MCF 10A (cell line): Measurements from ENCODE around the gene STK32B. TPM values are rescaled to one million over a fixed set of nuclear protein-coding genes. Genes with fewer than 3 reads are reported as not detected.

ENCODE experiments used
- BruUV-seq: library from RNA; stranded (reverse); fragments of 400-500 nt; replicated peaks from 2 replicates; lab custom pipeline; 2021; lab: Mats Ljungman, UMichigan
- CTCF ChIA-PET: fragments of 300-600 bp; sonication (Branson Sonifier 250); formaldehyde crosslinking; extraction: SDS; loops from one replicate; lab custom pipeline; 2021; ENCODE audit warnings: antibody characterized with exemption, inconsistent platforms; lab: Yijun Ruan, JAX
- POLR2A ChIA-PET: fragments of 300-600, 350-650 bp; sonication (Branson Sonifier 250); formaldehyde crosslinking; extraction: SDS; loops from one replicate; lab custom pipeline; 2020; ENCODE audit warnings: antibody characterized with exemption, inconsistent platforms; lab: Yijun Ruan, JAX
- DNase-seq: peaks from one replicate; pipeline ENCODE4 v3.0.0-alpha.2; 2018; ENCODE audit not compliant: unreplicated experiment
- H3K27ac Mint-ChIP-seq: one replicate; pipeline ENCODE4 v1.8.0; 2022; ENCODE audit warnings: mild to moderate bottlenecking, low read depth, mixed read lengths; ENCODE audit not compliant: unreplicated experiment
- H3K27me3 Mint-ChIP-seq: one replicate; pipeline ENCODE4 v1.8.0; 2022; ENCODE audit warnings: mixed read lengths; ENCODE audit not compliant: insufficient read depth, unreplicated experiment
- H3K36me3 Mint-ChIP-seq: one replicate; pipeline ENCODE4 v1.8.0; 2022; ENCODE audit warnings: mild to moderate bottlenecking, moderate library complexity, mixed read lengths; ENCODE audit not compliant: insufficient read depth, unreplicated experiment
- H3K4me1 Mint-ChIP-seq: one replicate; pipeline ENCODE4 v1.8.0; 2022; ENCODE audit warnings: mixed read lengths; ENCODE audit not compliant: insufficient read depth, unreplicated experiment
- H3K4me3 Mint-ChIP-seq: one replicate; pipeline ENCODE4 v1.8.0; 2022; ENCODE audit warnings: mild to moderate bottlenecking, moderate library complexity, mixed read lengths; ENCODE audit not compliant: unreplicated experiment
- H3K9me3 Mint-ChIP-seq: one replicate; pipeline ENCODE4 v1.8.0; 2022; ENCODE audit warnings: mixed read lengths; ENCODE audit not compliant: unreplicated experiment
- CTCF ChIP-seq: fragments of 200-600 bp; IDR thresholded peaks from one replicate; pipeline ENCODE4 v1.8.0; 2022; ENCODE audit warnings: antibody characterized with exemption, mild to moderate bottlenecking; ENCODE audit not compliant: unreplicated experiment
- intact Hi-C: fragments of 100-400 bp; cut with micrococcal nuclease; formaldehyde crosslinking; loops from 2 replicates; pipeline ENCODE4 v1.14.1; 2022
- total RNA-seq: library from RNA; stranded (reverse); gene quantifications from 2 replicates; pipeline ENCODE4 v1.2.3, GENCODE V29; 2022

STK32B gene
- total RNA-seq, 1 experiment from 2014 or later, result not detected

DNA sequence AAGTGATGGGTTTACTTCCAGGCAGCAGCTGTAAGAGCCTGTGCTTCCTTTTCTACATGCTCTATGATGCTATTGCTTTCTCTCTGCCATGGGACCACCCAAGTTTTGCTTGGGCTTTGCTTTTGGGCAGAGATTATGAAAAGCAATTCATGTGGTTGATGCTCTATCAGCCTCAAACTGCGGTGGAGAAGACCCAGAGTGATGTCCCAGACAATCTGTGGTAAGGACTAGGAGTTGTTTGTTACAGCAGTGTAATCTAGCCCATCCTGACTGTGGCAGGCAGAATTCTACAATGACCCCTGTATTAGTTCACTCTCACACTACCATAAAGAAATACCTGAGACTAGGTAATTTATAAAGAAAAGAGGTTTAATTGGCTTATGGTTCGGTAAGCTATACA is 22.8 kb upstream of the STK32B start:
- peaks cover 14% of the 10 kb centered on the region for H3K27me3 Mint-ChIP-seq
- BruUV-seq, result no TSS peak
- no peak for TF ChIP-seq CTCF
- no peak for DNase-seq
- no peaks in the 10 kb centered on the region for H3K4me1 Mint-ChIP-seq
- POLR2A ChIA-PET, result no interaction called here
- no peak overlapping the region for H3K4me3 Mint-ChIP-seq
- H3K36me3 Mint-ChIP-seq, result no peaks in the 10 kb centered on the region
- intact Hi-C loops, result no loop called here
- CTCF ChIA-PET, result no interaction called here
- H3K27ac Mint-ChIP-seq, result no peak overlapping the region
- H3K9me3 Mint-ChIP-seq, result no peaks in the 10 kb centered on the region

GRCh38 chr4:5029447-5029846 is 21.8 kb upstream of the STK32B start:
- Mint-ChIP-seq H3K36me3 (no peaks in the 10 kb centered on the region), H3K4me1 (no peaks in the 10 kb centered on the region), H3K4me3 (no peak overlapping the region), H3K27me3 (peaks cover 14% of the 10 kb centered on the region), H3K9me3 (no peaks in the 10 kb centered on the region), H3K27ac (no peak overlapping the region)
- no peak for DNase-seq
- TF ChIP-seq CTCF, result no peak
- BruUV-seq, result no TSS peak
- ChIA-PET POLR2A (no interaction called here), CTCF (no interaction called here)
- intact Hi-C loops, result no loop called here

DNA sequence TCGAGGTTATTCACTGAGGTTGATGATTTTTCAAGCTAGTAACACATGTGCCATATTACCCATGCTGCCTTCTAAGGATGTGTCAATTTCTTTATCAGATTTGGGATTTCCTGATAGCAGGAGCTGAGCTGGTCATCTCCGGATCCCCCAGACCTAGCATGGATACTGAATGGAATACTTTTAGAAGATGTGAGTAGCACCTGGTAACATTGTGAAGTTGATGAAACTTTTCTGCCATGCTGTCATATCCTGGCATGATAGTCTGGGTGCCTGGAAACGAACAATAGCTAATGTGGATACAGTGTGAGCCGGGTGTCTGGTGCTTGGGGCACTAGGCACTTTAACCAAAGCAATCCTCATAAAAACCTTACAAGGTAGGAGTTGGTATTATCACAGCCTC is 21.1 kb upstream of the STK32B start:
- H3K4me1 Mint-ChIP-seq, result peaks cover 3% of the 10 kb centered on the region
- intact Hi-C loops, result no loop called here

DNA sequence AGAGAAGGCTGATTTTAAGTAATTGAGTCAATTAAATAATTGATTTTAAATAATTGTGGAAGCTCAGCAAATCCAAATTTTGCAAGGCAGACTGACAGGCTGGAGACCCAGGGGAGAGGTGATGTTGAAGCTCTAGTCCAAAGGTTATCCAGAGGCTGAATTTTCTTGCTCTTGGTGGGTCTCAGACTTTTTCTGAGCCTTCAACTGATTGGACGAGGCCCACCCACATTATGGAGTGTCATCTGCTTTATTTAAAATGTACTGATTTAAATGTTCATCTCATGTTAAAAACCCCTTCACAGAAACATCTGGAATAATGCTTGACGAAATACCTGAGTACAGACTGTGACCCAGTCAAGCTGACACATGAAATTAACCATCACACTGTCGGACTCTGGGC is 20.4 kb upstream of the STK32B start:
- intact Hi-C loops, result no loop called here
- TF ChIP-seq CTCF, result no peak
- no peak for DNase-seq
- Mint-ChIP-seq H3K9me3 (no peaks in the 10 kb centered on the region), H3K36me3 (no peaks in the 10 kb centered on the region), H3K27me3 (peaks cover 14% of the 10 kb centered on the region), H3K4me3 (no peak overlapping the region), H3K27ac (no peak overlapping the region), H3K4me1 (peaks cover 5% of the 10 kb centered on the region)
- ChIA-PET CTCF (interaction anchor here (0.6 to 0.9 kb wide), 2 partner anchors 86 to 231 kb away, joined by 3 read pairs; no protein-coding TSS in a partner anchor), POLR2A (no interaction called here)
- no TSS peak for BruUV-seq

More for the DNA sequence above, 21.1 kb upstream of the STK32B start:
- CTCF ChIA-PET, result interaction anchor here (0.6 to 0.9 kb wide), 2 partner anchors 87 to 230 kb away, joined by 3 read pairs; no protein-coding TSS in a partner anchor
- Mint-ChIP-seq H3K27me3 (peaks cover 14% of the 10 kb centered on the region), H3K36me3 (no peaks in the 10 kb centered on the region), H3K9me3 (no peaks in the 10 kb centered on the region), H3K4me3 (no peak overlapping the region), H3K27ac (no peak overlapping the region)
- no TSS peak for BruUV-seq
- DNase-seq, result no peak
- POLR2A ChIA-PET, result no interaction called here
- no peak for TF ChIP-seq CTCF
